Measurements from ENCODE around the gene ACBD4. TPM values are rescaled to one million over a fixed set of nuclear protein-coding genes. Genes with fewer than 3 reads are reported as not detected.

Gene ACBD4
- total RNA-seq, 1 experiment from 2014 or later, result 1.4 TPM

GRCh38 chr17:45104029-45104428, 31.5 kb upstream of the ACBD4 start:
- intact Hi-C loops (cut with micrococcal nuclease; ENCODE audit: unreplicated experiment), result no loop called here
- DNase-seq (ENCODE audit: low spot score), result no peak
- CTCF ChIA-PET, result no interaction called here
- Histone ChIP-seq H3K27ac (ENCODE audit: low read depth, low read length, poor library complexity, severe bottlenecking) (no peak overlapping the region), H3K9me3 (ENCODE audit: low read depth, low read length, poor library complexity, severe bottlenecking) (no peaks in the 10 kb centered on the region), H3K4me3 (ENCODE audit: low read depth, low read length, poor library complexity, severe bottlenecking) (no peak overlapping the region), H3K4me1 (ENCODE audit: insufficient read depth, low read length, poor library complexity, severe bottlenecking) (no peaks in the 10 kb centered on the region), H3K27me3 (replicated peaks; ENCODE audit: insufficient read depth, low read depth, low read length, poor library complexity) (no peaks in the 10 kb centered on the region), H3K36me3 (ENCODE audit: insufficient read depth, low read length, poor library complexity, severe bottlenecking) (peaks cover 37% of the 10 kb centered on the region)
- TF ChIP-seq, protein P1, sequence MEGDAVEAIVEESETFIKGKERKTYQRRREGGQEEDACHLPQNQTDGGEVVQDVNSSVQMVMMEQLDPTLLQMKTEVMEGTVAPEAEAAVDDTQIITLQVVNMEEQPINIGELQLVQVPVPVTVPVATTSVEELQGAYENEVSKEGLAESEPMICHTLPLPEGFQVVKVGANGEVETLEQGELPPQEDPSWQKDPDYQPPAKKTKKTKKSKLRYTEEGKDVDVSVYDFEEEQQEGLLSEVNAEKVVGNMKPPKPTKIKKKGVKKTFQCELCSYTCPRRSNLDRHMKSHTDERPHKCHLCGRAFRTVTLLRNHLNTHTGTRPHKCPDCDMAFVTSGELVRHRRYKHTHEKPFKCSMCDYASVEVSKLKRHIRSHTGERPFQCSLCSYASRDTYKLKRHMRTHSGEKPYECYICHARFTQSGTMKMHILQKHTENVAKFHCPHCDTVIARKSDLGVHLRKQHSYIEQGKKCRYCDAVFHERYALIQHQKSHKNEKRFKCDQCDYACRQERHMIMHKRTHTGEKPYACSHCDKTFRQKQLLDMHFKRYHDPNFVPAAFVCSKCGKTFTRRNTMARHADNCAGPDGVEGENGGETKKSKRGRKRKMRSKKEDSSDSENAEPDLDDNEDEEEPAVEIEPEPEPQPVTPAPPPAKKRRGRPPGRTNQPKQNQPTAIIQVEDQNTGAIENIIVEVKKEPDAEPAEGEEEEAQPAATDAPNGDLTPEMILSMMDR (conservative IDR thresholded peaks at IDR 0.05; ENCODE audit: low read depth, low read length), result no peak
- TF ChIP-seq EZH2 (IDR thresholded peaks at IDR 0.05; ENCODE audit: borderline replicate concordance, low read depth, low read length, poor library complexity, severe bottlenecking), result no peak
- POLR2A ChIA-PET (ENCODE audit: low non-redundant PET), result no interaction called here
- no TSS peak for BruUV-seq (replicated peaks)

DNA sequence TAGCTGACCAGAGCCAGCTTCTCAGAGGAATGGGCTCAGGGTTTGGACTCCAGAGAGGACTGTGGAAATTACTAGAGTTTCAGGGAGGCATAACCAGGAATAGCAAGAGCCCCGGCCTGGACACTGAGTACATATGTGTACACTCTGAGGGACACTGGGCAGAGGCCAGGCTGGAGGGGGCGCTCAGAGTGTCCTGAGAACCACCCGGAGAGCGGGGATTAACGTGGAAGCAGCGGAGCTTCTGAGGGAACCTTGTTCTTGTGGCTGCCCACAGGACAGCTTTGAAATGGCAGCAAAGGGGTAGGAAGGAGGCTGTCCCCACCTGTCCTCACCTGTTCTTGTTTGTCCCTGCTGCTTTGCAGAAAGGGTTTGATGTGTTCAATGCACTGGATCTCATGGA, 31.0 kb upstream of the ACBD4 start:
- no peak for DNase-seq (ENCODE audit: low spot score)
- Histone ChIP-seq H3K4me3 (ENCODE audit: low read depth, low read length, poor library complexity, severe bottlenecking) (no peak overlapping the region), H3K4me1 (ENCODE audit: insufficient read depth, low read length, poor library complexity, severe bottlenecking) (no peaks in the 10 kb centered on the region), H3K27me3 (replicated peaks; ENCODE audit: insufficient read depth, low read depth, low read length, poor library complexity) (no peaks in the 10 kb centered on the region), H3K27ac (ENCODE audit: low read depth, low read length, poor library complexity, severe bottlenecking) (no peak overlapping the region), H3K9me3 (ENCODE audit: low read depth, low read length, poor library complexity, severe bottlenecking) (no peaks in the 10 kb centered on the region), H3K36me3 (ENCODE audit: insufficient read depth, low read length, poor library complexity, severe bottlenecking) (peaks cover 32% of the 10 kb centered on the region)
- POLR2A ChIA-PET (ENCODE audit: low non-redundant PET), result no interaction called here
- CTCF ChIA-PET, result no interaction called here
- intact Hi-C loops (cut with micrococcal nuclease; ENCODE audit: unreplicated experiment), result no loop called here
- no TSS peak for BruUV-seq (replicated peaks)
- no peak for TF ChIP-seq EZH2 (IDR thresholded peaks at IDR 0.05; ENCODE audit: borderline replicate concordance, low read depth, low read length, poor library complexity, severe bottlenecking)
- TF ChIP-seq, protein P1 (conservative IDR thresholded peaks at IDR 0.05; ENCODE audit: low read depth, low read length), result no peak

GRCh38 chr17:45104907-45105624, 30.4 kb upstream of the ACBD4 start:
- POLR2A ChIA-PET (ENCODE audit: low non-redundant PET), result no interaction called here
- no peaks in the 10 kb centered on the region for H3K9me3 ChIP-seq (ENCODE audit: low read depth, low read length, poor library complexity, severe bottlenecking)
- H3K27me3 ChIP-seq (replicated peaks; ENCODE audit: insufficient read depth, low read depth, low read length, poor library complexity), result no peaks in the 10 kb centered on the region
- BruUV-seq (replicated peaks), result no TSS peak
- DNase-seq (ENCODE audit: low spot score), result no peak
- H3K27ac ChIP-seq (ENCODE audit: low read depth, low read length, poor library complexity, severe bottlenecking), result no peak overlapping the region
- peaks cover 31% of the 10 kb centered on the region for H3K36me3 ChIP-seq (ENCODE audit: insufficient read depth, low read length, poor library complexity, severe bottlenecking)
- intact Hi-C loops (cut with micrococcal nuclease; ENCODE audit: unreplicated experiment), result no loop called here
- TF ChIP-seq EZH2 (IDR thresholded peaks at IDR 0.05; ENCODE audit: borderline replicate concordance, low read depth, low read length, poor library complexity, severe bottlenecking), result no peak
- TF ChIP-seq, protein P1 (conservative IDR thresholded peaks at IDR 0.05; ENCODE audit: low read depth, low read length), result no peak
- CTCF ChIA-PET, result no interaction called here
- no peaks in the 10 kb centered on the region for H3K4me1 ChIP-seq (ENCODE audit: insufficient read depth, low read length, poor library complexity, severe bottlenecking)
- H3K4me3 ChIP-seq (ENCODE audit: low read depth, low read length, poor library complexity, severe bottlenecking), result no peak overlapping the region
